Cerebellar nuclear complex (tissue), 1 donor: ENCODE measurements around the gene CDK4.
"Not testable (repeated sequence)": the region's sequence is repeated elsewhere in the genome, so short reads cannot be mapped to it uniquely, and the experiment has no call there.

Experiments
- DNase-seq, 2 experiments: peaks; one replicate each; lab custom pipeline; 2025; lab: John Stamatoyannopoulos, UW

The CDK4 gene

DNA sequence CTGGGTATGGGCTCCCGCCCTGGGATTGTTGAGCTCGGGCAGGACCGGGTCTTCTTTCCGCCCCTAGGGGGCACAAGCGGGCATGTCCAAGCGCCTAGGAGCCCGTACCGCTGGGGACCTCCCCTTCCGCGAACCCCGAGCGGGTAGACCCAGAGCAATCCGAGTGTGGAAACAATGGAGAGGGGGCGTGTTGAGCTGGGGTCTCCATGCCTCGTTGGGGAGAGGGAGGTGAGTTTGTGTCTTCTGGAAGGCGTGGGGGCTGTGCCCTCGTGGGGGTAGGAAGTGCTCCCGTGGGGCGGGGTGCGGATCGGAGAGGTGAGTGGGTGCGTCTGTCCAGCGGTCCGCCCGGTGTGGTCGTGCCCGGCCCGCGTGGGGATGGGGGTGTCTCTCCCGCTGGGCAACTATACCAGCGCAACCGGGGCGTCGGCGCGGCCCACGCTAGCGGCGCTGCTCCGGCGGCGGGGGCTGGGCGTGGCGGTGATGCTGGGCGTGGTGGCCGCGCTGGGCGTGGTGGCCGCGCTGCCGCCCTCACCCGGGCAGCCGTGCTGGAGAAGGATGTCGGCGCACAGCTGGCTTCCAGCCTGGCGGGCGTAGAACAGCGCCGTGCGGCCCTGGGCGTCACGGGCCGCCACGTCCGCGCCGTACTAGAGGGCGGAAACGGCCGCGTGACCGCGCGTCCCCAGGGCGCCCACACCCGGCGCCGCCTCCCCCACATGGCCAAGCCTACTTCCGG is 25.8 kb downstream of the CDK4 start:
- DNase-seq: no peak

DNA sequence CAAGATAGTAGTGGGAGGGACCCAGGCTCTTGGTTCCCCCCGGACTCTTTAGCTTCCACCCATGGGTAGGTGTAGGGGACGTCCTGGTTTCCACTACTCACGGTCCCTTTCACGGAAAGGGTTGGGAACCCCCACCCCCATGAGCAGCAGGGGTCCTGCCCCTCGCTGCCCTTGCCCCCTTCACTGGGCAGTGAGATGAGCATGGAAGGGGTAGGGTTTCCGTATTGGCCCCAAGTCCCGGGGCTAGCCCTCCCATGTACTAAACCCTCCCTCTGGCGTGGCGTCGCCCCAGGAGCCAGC is 26.3 kb downstream of the CDK4 start:
- DNase-seq: no peak

DNA sequence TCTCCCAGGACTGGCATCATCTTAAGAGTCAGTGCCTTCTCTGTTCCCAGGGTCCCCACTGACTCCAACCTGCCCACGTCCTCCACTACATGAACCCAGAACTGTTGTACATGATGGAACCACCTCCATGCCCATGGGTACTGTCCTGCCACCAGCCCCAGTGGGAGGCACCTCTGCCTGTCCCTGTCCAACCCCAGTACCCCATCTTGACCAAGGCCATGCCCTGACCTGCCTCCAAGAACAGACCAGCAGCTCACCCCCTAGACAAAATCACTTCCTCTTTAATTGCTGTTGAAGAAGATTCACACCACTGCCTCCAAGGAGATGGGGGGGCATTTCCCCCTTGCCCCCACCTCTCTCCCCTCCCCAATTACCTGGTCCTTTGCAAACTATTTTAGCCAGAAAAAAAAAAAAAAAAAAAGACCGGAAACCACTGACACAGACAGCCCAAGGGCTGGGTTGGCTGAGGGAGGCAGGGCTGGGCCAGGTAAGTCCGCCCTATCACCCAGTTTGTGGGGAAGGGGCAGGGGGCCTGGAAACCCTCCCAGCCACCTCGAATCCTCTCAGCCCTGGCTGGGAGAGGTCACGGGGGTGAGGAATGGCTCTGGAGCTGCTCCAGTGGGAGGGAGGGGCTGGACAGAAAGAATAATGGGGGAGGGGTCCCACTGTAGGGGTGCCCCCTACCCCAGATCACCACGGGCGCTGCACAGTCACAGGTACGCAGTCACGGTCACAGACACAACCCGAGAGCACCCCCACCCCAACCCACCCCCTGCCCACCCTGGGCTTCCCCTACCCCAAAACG is 27.0 kb downstream of the CDK4 start:
- DNase-seq: no peak

DNA sequence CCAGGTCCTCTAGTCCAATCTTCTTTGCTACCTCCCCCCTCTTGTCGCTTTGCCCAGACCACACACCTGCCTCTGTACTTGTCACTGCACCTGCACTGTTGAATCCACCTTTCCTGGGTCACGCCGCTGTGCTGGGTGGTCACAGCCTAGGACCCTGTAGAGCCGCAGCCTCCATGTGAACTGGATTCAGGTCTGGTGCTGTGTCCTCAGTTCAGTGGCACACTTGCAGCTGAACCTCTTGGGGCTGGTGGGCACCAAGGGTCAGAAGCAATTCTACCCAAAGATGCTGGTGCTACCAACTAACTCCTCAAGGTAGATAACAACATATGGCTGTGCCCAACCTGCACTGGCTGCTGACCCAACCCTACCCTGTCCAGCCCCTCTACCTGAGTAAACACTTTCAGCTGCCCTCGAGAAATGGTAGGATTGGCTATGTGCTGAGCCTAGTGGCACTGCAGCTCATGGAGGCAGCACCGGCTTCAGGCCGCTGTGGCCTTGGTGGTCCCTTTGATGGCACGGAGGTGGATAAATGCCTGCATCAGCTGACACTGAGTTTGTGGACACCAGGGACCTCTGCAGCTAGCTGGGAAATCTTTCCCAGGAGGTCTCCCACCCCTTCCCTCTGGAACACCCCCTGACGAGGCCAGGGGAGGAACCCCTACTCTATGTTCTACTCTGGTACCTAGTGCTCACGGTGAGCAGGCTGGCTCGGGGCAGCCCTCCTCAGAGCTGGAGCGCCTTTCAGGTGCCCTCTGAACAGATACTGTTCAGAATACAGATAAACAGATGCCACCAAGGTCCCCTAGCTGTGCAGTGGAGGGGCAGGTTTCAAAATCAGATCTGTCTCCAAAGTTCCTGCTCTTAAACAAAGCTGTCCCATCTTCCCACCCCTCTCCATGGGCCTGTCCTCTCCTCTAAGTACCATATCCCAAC is 27.8 kb downstream of the CDK4 start:
- DNase-seq: no peak

DNA sequence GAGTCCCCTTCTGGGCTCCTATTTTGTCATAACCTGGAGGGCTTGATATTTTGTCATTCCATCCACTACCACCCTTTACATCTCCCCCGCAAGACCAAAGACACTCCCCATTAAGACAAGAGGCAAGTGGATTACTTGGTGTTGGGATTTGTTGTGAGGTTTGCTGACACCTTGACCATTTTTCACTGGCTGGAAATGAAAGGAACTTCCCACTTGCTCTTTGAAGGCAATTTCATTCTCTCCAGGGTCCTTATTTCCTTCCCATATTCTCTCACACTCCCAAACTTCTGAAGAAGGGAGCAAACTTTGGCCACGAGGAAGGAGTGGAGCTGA is 28.5 kb downstream of the CDK4 start:
- no peak for DNase-seq

DNA sequence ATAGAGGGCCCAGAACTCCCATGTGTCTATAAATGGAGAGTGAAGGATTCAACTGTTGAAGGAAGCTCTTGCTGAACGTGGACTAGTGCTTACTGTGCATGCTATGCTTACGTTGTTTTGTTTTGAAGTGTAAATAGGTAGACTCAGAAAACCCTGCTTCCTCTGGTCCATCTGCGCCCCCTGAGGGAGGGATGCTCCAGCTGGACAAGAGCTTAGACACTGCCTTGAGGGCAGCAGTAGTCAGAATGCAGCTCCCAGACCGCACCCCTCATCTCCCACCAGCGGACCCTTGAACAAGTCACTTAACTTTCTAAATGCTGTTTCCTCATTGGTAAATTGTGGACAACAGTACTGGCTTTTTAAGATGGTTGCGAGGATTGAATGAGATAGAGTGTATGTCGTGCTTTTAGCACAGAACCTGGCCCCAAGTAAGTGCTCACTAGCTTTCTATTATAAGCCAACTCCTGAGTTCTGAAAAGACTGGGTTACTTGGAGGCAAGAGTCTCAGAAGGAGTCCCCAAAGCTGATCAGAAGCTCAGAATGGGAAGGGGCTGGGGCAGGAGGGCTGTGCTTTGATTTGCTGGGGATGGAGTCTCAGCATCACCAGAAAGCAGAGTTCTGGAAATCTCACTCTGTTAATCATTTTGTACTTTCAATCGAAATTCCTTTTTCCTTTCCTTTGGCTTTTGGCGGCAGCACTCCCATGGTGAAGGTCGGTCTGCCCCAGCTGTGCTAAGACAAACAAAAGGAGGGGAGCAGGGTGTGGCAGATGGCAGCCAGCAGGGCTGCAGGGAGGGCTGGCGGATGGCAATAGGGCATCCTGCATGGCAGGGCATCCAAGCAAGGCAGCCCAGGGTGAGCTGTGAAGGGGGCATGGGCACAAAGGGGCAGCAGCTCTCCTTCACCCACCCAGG is 29.1 kb downstream of the CDK4 start:
- DNase-seq: no peak

DNA sequence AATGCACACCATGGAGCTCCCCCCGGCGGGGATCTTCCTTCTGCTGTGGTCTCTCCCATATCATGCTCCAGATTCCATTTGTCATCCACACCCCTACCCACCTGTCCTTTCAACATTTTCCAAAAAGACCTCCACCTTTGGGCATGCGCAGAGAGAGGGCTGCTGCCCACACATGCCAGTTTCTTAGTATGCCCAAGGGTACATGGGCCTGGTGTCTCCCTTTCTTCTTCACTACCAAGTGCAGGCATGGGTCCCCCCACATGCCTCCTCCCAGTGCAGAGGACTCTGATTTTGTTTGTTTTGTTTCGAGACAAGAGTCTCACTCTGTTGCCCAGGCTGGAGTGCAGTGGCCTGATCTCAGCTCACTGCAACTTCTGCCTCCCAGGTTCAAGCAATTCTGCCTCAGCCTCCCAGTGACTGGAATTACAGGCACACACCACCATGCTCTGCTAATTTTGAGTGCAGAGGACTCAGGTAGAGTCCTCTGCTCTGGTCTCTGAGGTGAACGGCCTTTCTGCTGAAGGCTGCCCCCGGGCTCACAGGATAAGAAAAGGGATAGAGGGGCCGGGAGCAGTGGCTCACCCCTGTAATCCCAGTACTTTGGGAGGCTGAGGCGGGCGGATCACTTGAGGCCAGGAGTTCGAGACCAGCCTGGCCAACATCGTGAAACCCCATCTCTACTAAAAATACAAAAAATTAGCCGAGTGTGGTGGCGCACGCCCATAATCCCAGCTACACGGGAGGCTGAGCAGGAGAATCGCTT is 30.1 kb downstream of the CDK4 start:
- not testable (repeated sequence) for DNase-seq

DNA sequence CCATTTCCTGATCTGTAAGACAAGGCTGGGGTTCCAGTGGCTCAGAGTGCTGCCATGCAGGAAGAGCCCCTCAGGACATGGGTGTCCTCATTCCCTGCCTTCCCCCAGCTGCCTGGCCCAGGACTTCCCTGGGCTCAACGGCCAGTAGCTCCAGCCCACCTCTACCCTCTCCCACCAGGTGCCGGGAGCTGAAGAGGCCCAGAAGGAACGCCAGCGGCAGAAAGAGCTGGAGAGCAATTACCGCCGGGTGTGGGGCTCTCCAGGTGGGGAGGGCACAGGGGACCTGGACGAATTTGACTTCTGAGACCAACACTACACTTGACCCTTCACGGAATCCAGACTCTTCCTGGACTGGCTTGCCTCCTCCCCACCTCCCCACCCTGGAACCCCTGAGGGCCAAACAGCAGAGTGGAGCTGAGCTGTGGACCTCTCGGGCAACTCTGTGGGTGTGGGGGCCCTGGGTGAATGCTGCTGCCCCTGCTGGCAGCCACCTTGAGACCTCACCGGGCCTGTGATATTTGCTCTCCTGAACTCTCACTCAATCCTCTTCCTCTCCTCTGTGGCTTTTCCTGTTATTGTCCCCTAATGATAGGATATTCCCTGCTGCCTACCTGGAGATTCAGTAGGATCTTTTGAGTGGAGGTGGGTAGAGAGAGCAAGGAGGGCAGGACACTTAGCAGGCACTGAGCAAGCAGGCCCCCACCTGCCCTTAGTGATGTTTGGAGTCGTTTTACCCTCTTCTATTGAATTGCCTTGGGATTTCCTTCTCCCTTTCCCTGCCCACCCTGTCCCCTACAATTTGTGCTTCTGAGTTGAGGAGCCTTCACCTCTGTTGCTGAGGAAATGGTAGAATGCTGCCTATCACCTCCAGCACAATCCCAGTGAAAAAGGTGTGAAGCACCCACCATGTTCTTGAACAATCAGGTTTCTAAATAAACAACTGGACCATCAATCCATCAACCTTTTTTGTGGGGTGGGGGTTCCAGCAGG is 31.2 kb downstream of the CDK4 start:
- no peak for DNase-seq

DNA sequence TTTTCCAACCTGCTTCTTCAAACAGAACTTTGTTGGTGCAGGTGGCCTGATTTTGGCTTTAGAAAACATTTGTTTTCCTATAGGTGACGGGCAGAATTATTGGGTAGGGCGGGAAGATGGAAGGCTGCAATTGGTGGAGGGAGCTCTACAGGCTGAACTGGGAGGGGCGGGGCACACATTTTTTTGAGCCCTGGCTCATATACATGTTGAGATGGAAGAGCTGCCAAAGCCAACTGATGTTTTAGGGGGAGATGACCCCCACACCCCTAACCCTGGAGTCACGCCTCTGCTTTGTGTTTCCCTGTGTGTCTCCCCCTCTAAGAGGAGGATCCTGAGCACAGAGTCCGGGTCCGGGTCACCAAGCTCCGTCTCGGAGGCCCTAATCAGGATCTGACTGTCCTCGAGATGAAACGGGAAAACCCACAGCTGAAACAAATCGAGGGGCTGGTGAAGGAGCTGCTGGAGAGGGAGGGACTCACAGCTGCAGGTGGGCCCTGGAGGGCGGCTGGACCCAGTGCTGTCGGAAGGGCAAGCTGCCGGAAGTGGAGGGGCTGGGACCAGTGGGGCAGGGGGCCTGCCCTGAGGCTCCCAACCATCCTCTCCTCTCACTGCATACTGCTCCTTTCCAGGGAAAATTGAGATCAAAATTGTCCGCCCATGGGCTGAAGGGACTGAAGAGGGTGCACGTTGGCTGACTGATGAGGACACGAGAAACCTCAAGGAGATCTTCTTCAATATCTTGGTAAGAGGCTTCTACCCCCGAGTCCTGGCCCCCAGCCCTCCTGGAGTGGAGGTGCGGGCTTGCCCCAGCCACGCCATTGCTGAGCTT is 32.1 kb downstream of the CDK4 start:
- no peak for DNase-seq

DNA sequence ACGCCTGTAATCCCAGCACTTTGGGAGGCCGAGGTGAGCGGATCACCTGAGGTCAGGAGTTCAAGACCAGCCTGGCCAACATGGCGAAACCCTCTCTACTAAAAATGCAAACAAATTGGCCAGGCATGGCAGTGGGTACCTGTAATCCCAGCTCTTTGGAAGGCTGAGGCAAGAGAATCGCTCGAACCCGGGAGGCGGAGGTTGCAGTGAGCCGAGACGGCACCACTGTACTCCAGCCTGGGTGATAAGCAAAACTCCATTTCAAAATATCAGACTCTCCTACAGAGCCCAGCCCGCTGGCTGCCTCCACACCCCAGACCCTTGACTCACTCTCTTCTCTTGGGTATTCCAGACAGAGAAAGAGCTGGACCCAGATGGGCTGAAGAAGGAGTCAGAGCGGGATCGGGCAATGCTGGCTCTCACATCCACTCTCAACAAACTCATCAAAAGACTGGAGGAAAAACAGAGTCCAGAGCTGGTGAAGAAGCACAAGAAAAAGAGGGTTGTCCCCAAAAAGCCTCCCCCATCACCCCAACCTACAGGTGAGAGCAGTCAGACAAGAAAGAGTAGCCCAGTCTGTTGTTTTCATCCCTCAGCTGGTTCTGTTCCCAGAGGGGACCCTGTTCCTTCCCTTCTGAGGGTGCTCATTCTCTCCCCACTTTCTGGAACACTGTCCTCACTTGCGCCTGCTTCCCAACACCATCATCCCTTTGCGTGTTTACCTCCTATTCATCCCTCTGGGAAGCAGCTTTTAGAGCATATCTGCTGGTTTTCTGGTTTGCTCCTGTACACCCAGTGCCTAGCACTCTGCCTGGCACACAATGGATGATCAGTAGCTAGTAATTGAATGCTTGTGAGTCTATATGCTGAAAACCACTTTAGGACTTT is 33.2 kb downstream of the CDK4 start:
- DNase-seq: no peak

DNA sequence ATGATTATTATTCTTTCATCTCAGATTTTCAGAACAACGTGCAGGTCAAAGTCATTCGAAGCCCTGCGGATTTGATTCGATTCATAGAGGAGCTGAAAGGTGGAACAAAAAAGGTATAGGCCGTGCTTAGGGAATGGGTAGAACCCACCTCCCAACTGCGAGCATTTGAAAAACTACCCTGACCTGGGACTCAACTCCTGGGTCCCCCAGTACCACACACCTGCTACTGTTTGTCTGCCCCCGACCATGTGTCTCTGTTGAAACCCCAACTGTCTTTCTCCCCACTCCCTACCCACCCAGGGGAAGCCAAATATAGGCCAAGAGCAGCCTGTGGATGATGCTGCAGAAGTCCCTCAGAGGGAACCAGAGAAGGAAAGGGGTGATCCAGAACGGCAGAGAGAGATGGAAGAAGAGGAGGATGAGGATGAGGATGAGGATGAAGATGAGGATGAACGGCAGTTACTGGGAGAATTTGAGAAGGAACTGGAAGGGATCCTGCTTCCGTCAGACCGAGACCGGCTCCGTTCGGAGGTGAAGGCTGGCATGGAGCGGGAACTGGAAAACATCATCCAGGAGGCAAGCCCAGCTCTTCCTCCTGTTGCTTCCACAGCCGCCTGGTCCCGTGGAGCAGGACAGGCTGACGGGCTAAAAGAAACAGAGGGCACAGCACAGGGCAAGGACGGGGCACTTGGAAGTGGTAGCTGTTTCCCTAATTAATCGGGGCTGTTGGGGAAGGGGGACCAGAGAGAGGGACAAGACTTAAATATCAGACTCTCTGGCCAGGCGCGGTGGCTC is 34.1 kb downstream of the CDK4 start:
- DNase-seq: no peak

DNA sequence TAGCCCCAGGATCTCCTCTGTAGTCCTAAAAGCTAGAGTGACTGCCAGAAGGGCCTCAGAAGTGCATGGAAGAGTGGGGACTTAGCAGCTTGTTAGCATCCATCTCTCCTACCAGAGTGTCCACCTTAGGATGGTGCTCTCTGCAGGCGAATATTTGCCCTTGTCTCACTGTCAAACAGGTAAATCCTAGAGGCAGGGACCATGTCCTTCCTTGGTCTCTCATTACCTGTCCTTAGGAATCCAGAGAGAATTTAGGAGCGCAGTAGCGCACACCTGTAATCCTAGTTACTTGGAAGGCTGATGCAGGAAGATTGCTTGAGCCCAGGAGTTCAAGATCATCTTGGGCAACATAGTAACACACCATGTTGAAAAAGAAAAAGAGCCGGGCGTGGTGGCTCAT is 35.0 kb downstream of the CDK4 start:
- no peak for DNase-seq

DNA sequence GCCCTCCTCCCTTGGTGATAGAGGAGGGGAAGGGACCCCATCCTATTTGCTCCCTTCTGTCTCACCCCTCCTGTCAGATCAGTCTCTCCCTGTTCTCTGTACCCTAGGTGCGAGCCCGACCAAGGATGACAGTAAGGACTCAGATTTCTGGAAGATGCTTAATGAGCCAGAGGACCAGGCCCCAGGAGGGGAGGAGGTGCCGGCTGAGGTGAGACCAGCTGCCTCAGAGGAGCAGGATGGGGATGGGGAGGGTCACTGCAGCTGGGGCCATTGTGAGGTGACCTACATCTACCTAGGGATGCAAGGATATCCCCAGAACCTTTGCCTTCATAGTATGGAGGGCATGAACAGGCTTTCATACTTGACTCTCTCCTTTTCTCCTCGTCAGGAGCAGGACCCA is 35.8 kb downstream of the CDK4 start:
- DNase-seq: no peak

DNA sequence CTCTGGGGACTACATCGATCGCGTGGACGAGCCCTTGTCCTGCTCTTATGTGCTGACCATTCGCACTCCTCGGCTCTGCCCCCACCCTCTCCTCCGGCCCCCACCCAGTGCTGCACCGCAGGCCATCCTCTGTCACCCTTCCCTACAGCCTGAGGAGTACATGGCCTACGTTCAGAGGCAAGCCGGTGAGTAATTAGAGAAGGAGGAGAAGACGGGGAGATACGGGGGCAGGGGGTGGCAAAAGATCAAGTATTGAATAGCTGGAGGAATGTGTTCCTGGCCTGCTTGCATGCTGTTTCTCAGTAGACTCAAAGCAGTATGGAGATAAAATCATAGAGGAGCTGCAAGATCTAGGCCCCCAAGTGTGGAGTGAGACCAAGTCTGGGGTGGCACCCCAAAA is 36.3 kb downstream of the CDK4 start:
- no peak for DNase-seq

DNA sequence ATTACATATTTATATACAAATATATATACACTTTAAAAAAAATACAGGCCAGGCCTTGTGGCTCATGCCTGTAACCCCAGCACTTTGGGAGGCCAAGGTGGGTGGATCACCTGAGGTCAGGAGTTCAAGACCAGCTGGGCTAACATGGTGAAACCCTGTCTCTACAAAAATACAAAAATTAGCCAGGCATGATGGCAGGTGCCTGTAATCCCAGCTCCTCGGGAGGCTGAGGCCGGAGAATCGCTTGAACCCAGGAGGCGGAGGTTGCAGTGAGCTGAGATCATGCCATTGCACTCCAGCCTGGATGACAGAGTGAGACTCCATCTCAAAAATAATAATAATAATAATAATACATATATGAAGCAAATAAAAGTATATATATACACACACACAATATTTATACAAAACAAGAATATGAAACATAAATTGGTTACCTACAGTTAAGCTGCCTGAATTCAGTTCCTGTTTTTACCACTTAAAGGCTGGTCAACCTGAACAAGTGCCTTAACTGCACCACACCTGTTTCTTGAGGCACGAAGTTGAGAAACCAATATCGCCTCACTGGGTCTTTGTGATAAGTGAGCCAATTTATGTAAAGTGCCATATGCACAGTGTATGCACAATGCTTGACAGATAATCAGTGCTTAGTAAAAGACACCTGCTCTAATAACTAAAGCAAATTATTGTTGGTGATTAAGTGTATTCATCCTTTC is 36.9 kb downstream of the CDK4 start:
- DNase-seq: not testable (repeated sequence)

DNA sequence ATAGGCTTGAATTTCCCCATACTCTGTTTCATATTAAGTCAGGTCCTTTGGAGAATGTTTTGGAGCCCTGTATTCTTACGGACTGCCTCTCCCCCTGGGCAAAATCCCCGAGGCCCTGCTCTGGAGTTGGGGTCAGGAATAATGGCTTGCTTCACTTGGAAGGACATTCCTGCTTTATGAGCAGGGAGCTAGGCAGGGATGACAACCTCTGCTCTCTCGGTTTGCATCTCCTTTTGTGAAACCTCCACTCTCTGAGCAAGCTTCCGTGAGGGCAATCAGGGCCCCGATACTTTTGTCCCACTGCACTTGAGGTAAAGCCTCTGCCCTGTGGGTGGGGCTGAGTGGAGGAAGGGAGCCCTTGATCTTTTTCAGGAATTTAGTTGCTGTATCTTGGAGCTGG is 38.9 kb downstream of the CDK4 start:
- DNase-seq: no peak
